HepG2 (cell line): ENCODE results near the gene MAPK8IP3. TPM values are rescaled to one million over a fixed set of nuclear protein-coding genes. Genes with fewer than 3 reads are reported as not detected.

ENCODE experiments used
- CENPT ChIP-seq: sonication (generic); formaldehyde crosslinking; IDR thresholded peaks from 2 replicates; pipeline ENCODE4 v1.8.0; 2022; ENCODE audit warnings: low read depth, mild to moderate bottlenecking, moderate library complexity, missing genetic modification reagents
- CREB1 ChIP-seq, 2 experiments: fragments of 450-650 bp in 1 of 2; IDR thresholded peaks; 2 replicates each; pipeline ENCODE4 v1.6.1; 2016 to 2017; ENCODE audit warnings: control low read depth in 1 of 2, mild to moderate bottlenecking in 1 of 2, missing compliant biosample characterization in 1 of 2, missing genetic modification characterization in 1 of 2
- KDM5B ChIP-seq: sonication (generic); formaldehyde crosslinking; IDR thresholded peaks from 2 replicates; pipeline ENCODE4 v1.4.0; 2020; ENCODE audit warnings: missing genetic modification reagents, mild to moderate bottlenecking, borderline replicate concordance
- NONO ChIP-seq, 2 experiments: fragments of 450-650 bp in 1 of 2; sonication (generic) in 1 of 2; formaldehyde crosslinking in 1 of 2; IDR thresholded peaks in 1 of 2; conservative IDR thresholded peaks in 1 of 2; 2 replicates each; pipeline versions ENCODE4 v1.6.1 to v1.8.0; 2017 to 2022; ENCODE audit warnings: mild to moderate bottlenecking in 1 of 2, missing genetic modification reagents in 1 of 2, moderate library complexity in 1 of 2
- NR2C2 ChIP-seq: sonication (generic); formaldehyde crosslinking; IDR thresholded peaks from 2 replicates; pipeline ENCODE4 v1.4.0; 2020; ENCODE audit warnings: missing genetic modification reagents, mild to moderate bottlenecking, moderate library complexity, borderline replicate concordance
- PATZ1 ChIP-seq: sonication (generic); formaldehyde crosslinking; IDR thresholded peaks from 2 replicates; pipeline ENCODE4 v1.4.0; 2020; ENCODE audit warnings: missing genetic modification reagents
- POLR2AphosphoS5 ChIP-seq: IDR thresholded peaks from 2 replicates; pipeline ENCODE4 v1.6.1; 2012; ENCODE audit warnings: low read depth, low read length
- SKI ChIP-seq: fragments of 450-650 bp; IDR thresholded peaks from one replicate; pipeline ENCODE4 v1.6.1; 2018; ENCODE audit warnings: mild to moderate bottlenecking; ENCODE audit not compliant: partially characterized antibody
- SMAD1 ChIP-seq: sonication (generic); formaldehyde crosslinking; IDR thresholded peaks from 2 replicates; pipeline ENCODE4 v1.4.0; 2020; ENCODE audit warnings: missing genetic modification reagents, low read depth, mild to moderate bottlenecking, borderline replicate concordance
- TARDBP ChIP-seq: sonication (generic); formaldehyde crosslinking; IDR thresholded peaks from 2 replicates; pipeline ENCODE4 v1.8.0; 2022; ENCODE audit warnings: mild to moderate bottlenecking, missing genetic modification reagents
- TCF12 ChIP-seq, 2 experiments: fragments of 450-650 bp in 1 of 2; sonication (generic) in 1 of 2; formaldehyde crosslinking in 1 of 2; IDR thresholded peaks; 2 replicates each; pipeline versions ENCODE4 v1.6.1 to v1.8.0; 2017 to 2022; ENCODE audit warnings: antibody characterized with exemption in 1 of 2, mild to moderate bottlenecking in 1 of 2, missing genetic modification reagents in 1 of 2, moderate library complexity in 1 of 2
- ZFP82 ChIP-seq: sonication (generic); formaldehyde crosslinking; IDR thresholded peaks from 2 replicates; pipeline ENCODE4 v1.5.1; 2020; ENCODE audit warnings: mild to moderate bottlenecking, missing genetic modification reagents, borderline replicate concordance
- ZFY ChIP-seq: sonication (generic); formaldehyde crosslinking; IDR thresholded peaks from 2 replicates; pipeline ENCODE4 v1.4.0; 2020; ENCODE audit warnings: missing genetic modification reagents
- ZNF343 ChIP-seq: sonication (generic); formaldehyde crosslinking; IDR thresholded peaks from 2 replicates; pipeline ENCODE4 v1.4.0; 2020; ENCODE audit warnings: mild to moderate bottlenecking, missing genetic modification reagents
- ZNF580 ChIP-seq: IDR thresholded peaks from 2 replicates; pipeline ENCODE4 v1.6.1; 2016; ENCODE audit warnings: low read depth, borderline replicate concordance
- ZNF891 ChIP-seq: sonication (generic); formaldehyde crosslinking; IDR thresholded peaks from 2 replicates; pipeline ENCODE4 v1.5.0; 2020; ENCODE audit warnings: mild to moderate bottlenecking, missing genetic modification reagents
- polyA plus RNA-seq, 8 experiments: library from polyadenylated mRNA; depleted of rRNA in 3 of 8; stranded (reverse) in 7 of 8; unstranded in 1 of 8; fragments of >200 nt; fragmentation: Illumina TruSeq in 4 of 8; extraction: Trizol in 4 of 8; gene quantifications; 2 replicates each; pipeline versions ENCODE4 v1.2.1 to v1.2.3, GENCODE V29; 2011 to 2016; ENCODE audit warnings: low read depth in 4 of 8, missing spikeins in 1 of 8, mixed read lengths in 1 of 8; ENCODE audit not compliant: insufficient read depth in 1 of 8
- total RNA-seq, 5 experiments: library from RNA; depleted of rRNA; stranded (reverse); fragments of >200 nt; fragmentation: Illumina TruSeq; extraction: Trizol; gene quantifications; 2 replicates each; pipeline ENCODE4 v1.2.3, GENCODE V29; 2016; ENCODE audit warnings: low read depth in 1 of 5
- TF ChIP-seq, protein P1 (sequence below): sonication (generic); formaldehyde crosslinking; IDR thresholded peaks from 2 replicates; pipeline ENCODE4 v1.4.0; 2020; ENCODE audit warnings: mild to moderate bottlenecking, low read depth, missing genetic modification reagents
- TF ChIP-seq, protein P2 (sequence below): sonication (generic); formaldehyde crosslinking; IDR thresholded peaks from 2 replicates; pipeline ENCODE4 v1.9.0; 2022; ENCODE audit warnings: missing genetic modification reagents, mild to moderate bottlenecking, borderline replicate concordance
- TF ChIP-seq, protein P3 (sequence below): sonication (generic); formaldehyde crosslinking; conservative IDR thresholded peaks from 2 replicates; pipeline ENCODE4 v1.8.0; 2022; ENCODE audit warnings: low read depth, missing genetic modification reagents

Gene MAPK8IP3
- total and polyA plus RNA-seq, 2 of the 13 experiments (the other 11 are each of a cell fraction or from before 2014, with no cell fraction given), result 25.1 to 41.7 TPM

- TF ChIP-seq PATZ1 (CRISPR knock-in tag) (no peak), TARDBP (peak; percentile 38; the same call in 1 of the 2 replicates), POLR2AphosphoS5 (peak; percentile 56), NR2C2 (CRISPR knock-in tag) (peak; percentile 23; the same call in 1 of the 2 replicates), ZNF580 (CRISPR knock-in tag) (peak; percentile 81; the same call in 1 of the 2 replicates), NONO (IDR thresholded peaks at IDR 0.05) (no peak), NONO (CRISPR knock-in tag; conservative IDR thresholded peaks at IDR 0.05) (peak; percentile 49), ZFY (peak; percentile 75), ZFP82 (CRISPR knock-in tag) (no peak), CENPT (CRISPR knock-in tag) (0 out of 2 replicates have a peak, but pooled peaks have one; percentile 21), ZNF891 (CRISPR knock-in tag) (0 out of 2 replicates have a peak, but pooled peaks have one; percentile 8), CREB1 (IDR thresholded peaks at IDR 0.05) (peak; percentile 82), CREB1 (CRISPR knock-in tag; IDR thresholded peaks at IDR 0.05) (no peak; the same call in 1 of the 2 replicates), SKI (peak; percentile 15), ZNF343 (CRISPR knock-in tag) (no peak), TCF12 (IDR thresholded peaks at IDR 0.05) (no peak), TCF12 (CRISPR knock-in tag; IDR thresholded peaks at IDR 0.05) (0 out of 2 replicates have a peak, but pooled peaks have one; percentile 40), KDM5B (CRISPR knock-in tag) (no peak), SMAD1 (CRISPR knock-in tag) (no peak)
- TF ChIP-seq, protein P1, sequence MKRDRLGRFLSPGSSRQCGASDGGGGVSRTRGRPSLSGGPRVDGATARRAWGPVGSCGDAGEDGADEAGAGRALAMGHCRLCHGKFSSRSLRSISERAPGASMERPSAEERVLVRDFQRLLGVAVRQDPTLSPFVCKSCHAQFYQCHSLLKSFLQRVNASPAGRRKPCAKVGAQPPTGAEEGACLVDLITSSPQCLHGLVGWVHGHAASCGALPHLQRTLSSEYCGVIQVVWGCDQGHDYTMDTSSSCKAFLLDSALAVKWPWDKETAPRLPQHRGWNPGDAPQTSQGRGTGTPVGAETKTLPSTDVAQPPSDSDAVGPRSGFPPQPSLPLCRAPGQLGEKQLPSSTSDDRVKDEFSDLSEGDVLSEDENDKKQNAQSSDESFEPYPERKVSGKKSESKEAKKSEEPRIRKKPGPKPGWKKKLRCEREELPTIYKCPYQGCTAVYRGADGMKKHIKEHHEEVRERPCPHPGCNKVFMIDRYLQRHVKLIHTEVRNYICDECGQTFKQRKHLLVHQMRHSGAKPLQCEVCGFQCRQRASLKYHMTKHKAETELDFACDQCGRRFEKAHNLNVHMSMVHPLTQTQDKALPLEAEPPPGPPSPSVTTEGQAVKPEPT (CRISPR knock-in tag), result 0 out of 2 replicates have a peak, but pooled peaks have one; percentile 39
- TF ChIP-seq, protein P2, sequence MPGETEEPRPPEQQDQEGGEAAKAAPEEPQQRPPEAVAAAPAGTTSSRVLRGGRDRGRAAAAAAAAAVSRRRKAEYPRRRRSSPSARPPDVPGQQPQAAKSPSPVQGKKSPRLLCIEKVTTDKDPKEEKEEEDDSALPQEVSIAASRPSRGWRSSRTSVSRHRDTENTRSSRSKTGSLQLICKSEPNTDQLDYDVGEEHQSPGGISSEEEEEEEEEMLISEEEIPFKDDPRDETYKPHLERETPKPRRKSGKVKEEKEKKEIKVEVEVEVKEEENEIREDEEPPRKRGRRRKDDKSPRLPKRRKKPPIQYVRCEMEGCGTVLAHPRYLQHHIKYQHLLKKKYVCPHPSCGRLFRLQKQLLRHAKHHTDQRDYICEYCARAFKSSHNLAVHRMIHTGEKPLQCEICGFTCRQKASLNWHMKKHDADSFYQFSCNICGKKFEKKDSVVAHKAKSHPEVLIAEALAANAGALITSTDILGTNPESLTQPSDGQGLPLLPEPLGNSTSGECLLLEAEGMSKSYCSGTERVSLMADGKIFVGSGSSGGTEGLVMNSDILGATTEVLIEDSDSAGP, result 0 out of 2 replicates have a peak, but pooled peaks have one; percentile 12
- TF ChIP-seq, protein P3, sequence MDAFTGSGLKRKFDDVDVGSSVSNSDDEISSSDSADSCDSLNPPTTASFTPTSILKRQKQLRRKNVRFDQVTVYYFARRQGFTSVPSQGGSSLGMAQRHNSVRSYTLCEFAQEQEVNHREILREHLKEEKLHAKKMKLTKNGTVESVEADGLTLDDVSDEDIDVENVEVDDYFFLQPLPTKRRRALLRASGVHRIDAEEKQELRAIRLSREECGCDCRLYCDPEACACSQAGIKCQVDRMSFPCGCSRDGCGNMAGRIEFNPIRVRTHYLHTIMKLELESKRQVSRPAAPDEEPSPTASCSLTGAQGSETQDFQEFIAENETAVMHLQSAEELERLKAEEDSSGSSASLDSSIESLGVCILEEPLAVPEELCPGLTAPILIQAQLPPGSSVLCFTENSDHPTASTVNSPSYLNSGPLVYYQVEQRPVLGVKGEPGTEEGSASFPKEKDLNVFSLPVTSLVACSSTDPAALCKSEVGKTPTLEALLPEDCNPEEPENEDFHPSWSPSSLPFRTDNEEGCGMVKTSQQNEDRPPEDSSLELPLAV, result no peak
These were observed 28.0 kb upstream of the MAPK8IP3 start, which contains the start of gene JPT2 (continued) for GRCh38 chr16:1677942-1678499.
